Activated T-cell treated with anti-CD3 and anti-CD28 coated beads, Interleukin-2, amount 50 U/mL, for 4 hours (primary cell): ENCODE data around the gene VSTM1. TPM values are rescaled to one million over a fixed set of nuclear protein-coding genes. Genes with fewer than 3 reads are reported as not detected.
A peak's percentile ranks its signal among the peaks of the same experiment; 100 is the strongest.
"Not testable (repeated sequence)": the region's sequence is repeated elsewhere in the genome, so short reads cannot be mapped to it uniquely, and the experiment has no call there.

Experiments used
- ATAC-seq, 2 donors: fragments of 200-7000 bp; cut with Tn5 transposase; one replicate each; pipeline ENCODE4 v1.10.0; 2021
- DNase-seq: peaks from one replicate; pipeline ENCODE4 v3.0.0-alpha.2; 2020
- H3K27me3 Mint-ChIP-seq: one replicate; pipeline ENCODE4 v1.8.0; 2021; ENCODE audit warnings: low read depth, mixed read lengths
- H3K36me3 Mint-ChIP-seq: one replicate; pipeline ENCODE4 v1.8.0; 2022; ENCODE audit warnings: mixed read lengths; ENCODE audit not compliant: insufficient read depth
- H3K4me1 Mint-ChIP-seq: one replicate; pipeline ENCODE4 v1.8.0; 2021; ENCODE audit warnings: low read depth, mixed read lengths
- H3K4me3 Mint-ChIP-seq: one replicate; pipeline ENCODE4 v1.8.0; 2021; ENCODE audit warnings: mild to moderate bottlenecking, moderate library complexity, mixed read lengths
- H3K9me3 Mint-ChIP-seq: one replicate; pipeline ENCODE4 v1.8.0; 2021; ENCODE audit warnings: mixed read lengths
- total RNA-seq, 3 donors: library from RNA; stranded (reverse); gene quantifications; one replicate each; pipeline ENCODE4 v1.2.1, GENCODE V29; 2021

Gene VSTM1
- total RNA-seq, 3 donors from 2014 or later = not detected

- no peak for ATAC-seq
- no peaks in the 10 kb centered on the region for H3K4me1 Mint-ChIP-seq
- H3K27me3 Mint-ChIP-seq = peaks cover 24% of the 10 kb centered on the region
- H3K9me3 Mint-ChIP-seq = no peaks in the 10 kb centered on the region
- no peaks in the 10 kb centered on the region for H3K36me3 Mint-ChIP-seq
- no peak for DNase-seq
- H3K4me3 Mint-ChIP-seq = no peak overlapping the region
These were observed 23.7 kb downstream of the VSTM1 start for GRCh38 chr19:54040003-54040402.

GRCh38 chr19:54036542-54036941, 27.2 kb downstream of the VSTM1 start:
- H3K36me3 Mint-ChIP-seq, H3K9me3 Mint-ChIP-seq, H3K4me3 Mint-ChIP-seq, H3K4me1 Mint-ChIP-seq, DNase-seq, ATAC-seq: not testable (repeated sequence)
- H3K27me3 Mint-ChIP-seq = peaks cover 22% of the 10 kb centered on the region

- Mint-ChIP-seq H3K36me3 (no peaks in the 10 kb centered on the region), H3K27me3 (peaks cover 28% of the 10 kb centered on the region), H3K4me3 (no peak overlapping the region), H3K4me1 (no peaks in the 10 kb centered on the region), H3K9me3 (no peaks in the 10 kb centered on the region)
- DNase-seq = no peak
- ATAC-seq = no peak
These were observed 28.2 kb downstream of the VSTM1 start for GRCh38 chr19:54035215-54036178.

GRCh38 chr19:54030895-54031586, 32.7 kb downstream of the VSTM1 start:
- H3K4me1 Mint-ChIP-seq = no peaks in the 10 kb centered on the region
- ATAC-seq (no peak), DNase-seq (no peak)
- no peaks in the 10 kb centered on the region for H3K36me3 Mint-ChIP-seq
- no peak overlapping the region for H3K4me3 Mint-ChIP-seq
- H3K27me3 Mint-ChIP-seq = peaks cover 32% of the 10 kb centered on the region
- no peaks in the 10 kb centered on the region for H3K9me3 Mint-ChIP-seq

GRCh38 chr19:54029930-54030490, 33.7 kb downstream of the VSTM1 start:
- H3K36me3 Mint-ChIP-seq = no peaks in the 10 kb centered on the region
- H3K4me3 Mint-ChIP-seq = no peak overlapping the region
- DNase-seq = peak; percentile 49
- peaks cover 30% of the 10 kb centered on the region for H3K27me3 Mint-ChIP-seq
- ATAC-seq = no peak
- no peaks in the 10 kb centered on the region for H3K4me1 Mint-ChIP-seq
- H3K9me3 Mint-ChIP-seq = no peaks in the 10 kb centered on the region

- H3K4me3 Mint-ChIP-seq = no peak overlapping the region
- ATAC-seq = no peak
- no peaks in the 10 kb centered on the region for H3K9me3 Mint-ChIP-seq
- no peak for DNase-seq
- no peaks in the 10 kb centered on the region for H3K36me3 Mint-ChIP-seq
- H3K4me1 Mint-ChIP-seq = no peaks in the 10 kb centered on the region
- peaks cover 31% of the 10 kb centered on the region for H3K27me3 Mint-ChIP-seq
These were observed 34.4 kb downstream of the VSTM1 start for GRCh38 chr19:54029301-54029700.

- no peak for DNase-seq
- H3K4me1 Mint-ChIP-seq = no peaks in the 10 kb centered on the region
- H3K36me3 Mint-ChIP-seq = no peaks in the 10 kb centered on the region
- H3K4me3 Mint-ChIP-seq = no peak overlapping the region
- no peak for ATAC-seq
- H3K9me3 Mint-ChIP-seq = no peaks in the 10 kb centered on the region
- peaks cover 45% of the 10 kb centered on the region for H3K27me3 Mint-ChIP-seq
These were observed 37.0 kb downstream of the VSTM1 start for GRCh38 chr19:54026656-54027055.

GRCh38 chr19:54024660-54025059, 39.0 kb downstream of the VSTM1 start:
- no peaks in the 10 kb centered on the region for H3K9me3 Mint-ChIP-seq

GRCh38 chr19:54023191-54023590, 40.5 kb downstream of the VSTM1 start:
- Mint-ChIP-seq H3K4me3 (no peak overlapping the region), H3K4me1 (no peaks in the 10 kb centered on the region), H3K9me3 (no peaks in the 10 kb centered on the region), H3K36me3 (no peaks in the 10 kb centered on the region), H3K27me3 (peaks cover 36% of the 10 kb centered on the region)
- no peak for DNase-seq
- no peak for ATAC-seq

More at GRCh38 chr19:54024660-54025059, 39.0 kb downstream of the VSTM1 start:
- H3K4me3 Mint-ChIP-seq = no peak overlapping the region
- DNase-seq = no peak
- no peaks in the 10 kb centered on the region for H3K36me3 Mint-ChIP-seq
- peaks cover 43% of the 10 kb centered on the region for H3K27me3 Mint-ChIP-seq
- no peak for ATAC-seq
- H3K4me1 Mint-ChIP-seq = no peaks in the 10 kb centered on the region

- H3K27me3 Mint-ChIP-seq = peaks cover 42% of the 10 kb centered on the region
- no peaks in the 10 kb centered on the region for H3K4me1 Mint-ChIP-seq
- no peak overlapping the region for H3K4me3 Mint-ChIP-seq
- ATAC-seq (no peak), DNase-seq (no peak)
- no peaks in the 10 kb centered on the region for H3K9me3 Mint-ChIP-seq
- H3K36me3 Mint-ChIP-seq = no peaks in the 10 kb centered on the region
These were observed 41.8 kb downstream of the VSTM1 start for GRCh38 chr19:54021932-54022331.

- Mint-ChIP-seq H3K36me3 (no peaks in the 10 kb centered on the region), H3K4me1 (no peaks in the 10 kb centered on the region)
These were observed 42.3 kb downstream of the VSTM1 start for GRCh38 chr19:54021363-54021762.

GRCh38 chr19:54017261-54017660, 46.4 kb downstream of the VSTM1 start:
- no peaks in the 10 kb centered on the region for H3K9me3 Mint-ChIP-seq
- no peaks in the 10 kb centered on the region for H3K36me3 Mint-ChIP-seq
- no peaks in the 10 kb centered on the region for H3K4me1 Mint-ChIP-seq
- no peak for DNase-seq
- no peak overlapping the region for H3K4me3 Mint-ChIP-seq
- ATAC-seq = no peak
- H3K27me3 Mint-ChIP-seq = peaks cover 44% of the 10 kb centered on the region

More at GRCh38 chr19:54021363-54021762, 42.3 kb downstream of the VSTM1 start:
- H3K4me3 Mint-ChIP-seq = no peak overlapping the region
- no peak for ATAC-seq
- H3K9me3 Mint-ChIP-seq = no peaks in the 10 kb centered on the region
- DNase-seq = no peak
- H3K27me3 Mint-ChIP-seq = peaks cover 45% of the 10 kb centered on the region

- no peaks in the 10 kb centered on the region for H3K36me3 Mint-ChIP-seq
- no peak overlapping the region for H3K4me3 Mint-ChIP-seq
- no peaks in the 10 kb centered on the region for H3K9me3 Mint-ChIP-seq
- peaks cover 43% of the 10 kb centered on the region for H3K27me3 Mint-ChIP-seq
- no peak for ATAC-seq
- H3K4me1 Mint-ChIP-seq = no peaks in the 10 kb centered on the region
- DNase-seq = no peak
These were observed 48.7 kb downstream of the VSTM1 start for GRCh38 chr19:54014920-54015560.

- Mint-ChIP-seq H3K36me3 (no peaks in the 10 kb centered on the region), H3K9me3 (no peaks in the 10 kb centered on the region), H3K4me1 (no peaks in the 10 kb centered on the region), H3K4me3 (no peak overlapping the region), H3K27me3 (peaks cover 45% of the 10 kb centered on the region)
- ATAC-seq (no peak), DNase-seq (no peak)
These were observed 49.8 kb downstream of the VSTM1 start for GRCh38 chr19:54013866-54014265.
